Skin epidermis (tissue), 12 donors: Measurements from ENCODE around the gene TBXAS1.

Experiments used
- H3K27ac ChIP-seq, 21 experiments: fragments of 200-600 bp; sonication (generic) in 11 of 21; one replicate each; pipeline ENCODE4 v1.5.0; 2020; ENCODE audit warnings: mild to moderate bottlenecking in 3 of 21, inconsistent platforms in 2 of 21, moderate library complexity in 2 of 21
- H3K4me3 ChIP-seq, 7 experiments: fragments of 200-600 bp; sonication (generic) in 2 of 7; one replicate each; pipeline ENCODE4 v1.5.0; 2020; ENCODE audit warnings: inconsistent platforms in 2 of 7, mild to moderate bottlenecking in 2 of 7, moderate library complexity in 1 of 7

The TBXAS1 gene

GRCh38 chr7:139829025-139829774, at the start of gene TBXAS1:
Gene TBXAS1, plus strand, starts transcription at chr7:139829264. Its CDS starts 127 bp downstream, at chr7:139829391.
- peak within 1 kb of the TSS in 5 of 7 experiments; percentile 6 to 18 (median 17) for H3K4me3 ChIP-seq
- peak within 1 kb of the TSS in 12 of 21 experiments; percentile 28 to 76 (median 62) for H3K27ac ChIP-seq

DNA sequence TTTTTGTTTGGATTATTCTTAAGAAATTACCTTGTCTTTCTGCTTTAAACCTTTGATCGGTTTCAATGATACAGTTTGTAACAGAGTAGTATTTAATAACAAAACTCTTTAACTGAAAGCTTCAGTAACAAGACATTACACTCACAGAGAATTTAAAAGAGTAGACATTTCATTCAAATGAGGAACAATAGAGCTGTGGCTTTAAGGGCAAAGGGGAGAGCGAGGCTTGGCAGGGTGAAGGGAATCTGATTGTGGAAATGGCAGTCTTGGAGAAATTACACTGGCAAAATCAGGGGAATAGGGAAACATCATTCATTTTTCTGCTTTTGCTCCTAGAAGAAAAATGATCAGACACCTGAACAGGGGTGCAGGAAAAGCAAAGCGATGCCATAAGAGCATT, 46.1 kb upstream of the TBXAS1 start:
- Histone ChIP-seq H3K27ac (no peak overlapping the region), H3K4me3 (no peak overlapping the region)

DNA sequence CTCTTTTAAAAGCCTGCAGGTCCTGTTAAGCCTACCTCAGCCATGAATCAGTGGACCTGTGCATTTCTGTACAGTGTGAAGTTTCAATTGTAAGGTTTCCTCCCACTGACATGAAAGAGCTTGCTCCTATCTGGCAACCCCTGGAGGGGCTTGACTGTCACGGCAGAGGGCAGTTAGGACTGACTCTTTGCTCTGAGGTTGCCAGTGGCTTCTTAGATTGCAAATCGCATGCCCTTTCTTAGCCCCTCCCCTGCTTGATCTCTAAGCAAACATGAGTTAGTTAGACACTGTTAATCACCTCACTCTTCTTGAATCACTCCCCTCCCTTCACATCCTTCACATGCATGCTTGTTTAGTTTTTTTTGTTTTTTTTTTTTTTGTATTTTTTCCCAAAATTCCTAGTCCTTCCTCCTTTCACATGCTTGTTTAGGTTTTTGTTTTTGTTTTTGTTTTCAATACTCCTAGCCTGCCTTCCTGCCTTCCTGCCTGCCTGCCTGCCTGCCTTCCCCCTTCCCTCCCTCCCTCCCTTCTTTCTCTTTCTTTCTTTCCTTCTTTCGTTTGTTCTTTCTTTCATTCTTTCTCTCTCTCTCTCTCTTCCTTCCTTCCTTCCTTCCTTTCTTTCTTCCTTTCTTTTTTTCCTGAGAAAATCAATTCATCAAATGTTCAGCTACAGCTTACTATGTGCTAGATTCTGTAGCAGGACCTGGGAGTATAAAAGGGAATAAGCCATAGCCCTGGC, 45.2 kb upstream of the TBXAS1 start:
- peak overlapping the region in 1 of 21 experiments; percentile 20 for H3K27ac ChIP-seq
- H3K4me3 ChIP-seq, result no peak overlapping the region

DNA sequence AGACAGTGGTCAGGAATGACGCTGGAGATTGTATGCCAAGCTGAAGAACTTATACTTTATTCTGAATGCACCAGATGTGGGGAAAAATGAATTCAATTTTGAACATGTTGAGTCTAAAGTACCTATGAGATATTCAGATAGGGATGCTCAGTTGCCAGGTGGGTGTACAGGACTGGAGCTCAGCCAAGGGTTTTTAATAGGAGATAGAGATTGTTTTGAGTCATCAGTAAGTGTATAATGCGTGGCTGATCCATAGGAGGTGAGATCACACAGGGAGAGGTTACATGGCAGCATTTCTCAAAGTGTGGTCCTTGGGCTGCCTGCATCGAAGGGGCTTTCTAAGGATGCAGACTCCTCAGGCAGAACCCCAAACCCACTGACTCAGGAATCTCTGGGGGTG, 44.4 kb upstream of the TBXAS1 start:
- Histone ChIP-seq H3K27ac (no peak overlapping the region), H3K4me3 (no peak overlapping the region)

DNA sequence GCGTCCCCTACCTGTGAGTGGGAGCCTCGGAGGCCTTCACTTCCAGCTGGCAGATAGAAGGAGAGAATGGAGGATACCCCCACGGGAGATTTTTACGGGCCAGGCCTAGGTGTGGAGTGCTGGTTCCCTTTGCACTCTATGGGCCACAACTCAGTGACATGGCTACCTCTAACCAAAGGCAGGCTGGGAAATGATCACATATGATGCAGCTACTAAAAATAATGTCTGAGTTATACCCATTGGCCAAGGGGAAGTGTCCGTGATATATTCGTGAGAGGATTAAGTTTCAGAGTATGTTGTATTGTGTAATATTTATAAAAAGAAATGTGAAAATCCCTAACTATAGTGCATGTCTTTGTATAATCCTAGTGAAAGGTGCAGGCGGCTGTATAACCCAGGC, 37.7 kb upstream of the TBXAS1 start:
- Histone ChIP-seq H3K4me3 (no peak overlapping the region), H3K27ac (no peak overlapping the region)

DNA sequence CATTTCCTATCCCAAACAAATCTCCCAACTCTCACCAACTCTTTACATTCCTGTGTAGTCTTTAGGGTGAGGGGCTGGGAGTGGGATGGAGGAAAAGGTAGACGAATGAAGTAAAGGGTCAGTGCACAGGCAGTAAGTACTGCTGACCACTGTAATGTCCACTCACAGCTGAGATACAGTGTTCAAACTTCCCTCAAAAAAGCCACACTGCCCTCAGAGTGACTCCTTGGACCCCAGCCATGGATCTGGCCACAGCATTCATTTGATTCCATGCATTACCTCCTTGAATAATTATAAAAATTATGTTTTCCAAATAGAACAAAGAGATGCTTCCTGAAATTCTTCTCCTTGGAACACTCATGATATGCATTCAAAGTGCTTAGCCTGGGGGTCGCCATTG, 31.5 kb upstream of the TBXAS1 start:
- H3K4me3 ChIP-seq, result no peak overlapping the region
- H3K27ac ChIP-seq, result no peak overlapping the region

- no peak overlapping the region for H3K4me3 ChIP-seq
- H3K27ac ChIP-seq, result no peak overlapping the region
Measured at GRCh38 chr7:139798221-139798620, 30.8 kb upstream of the TBXAS1 start.

GRCh38 chr7:139798892-139799291, 30.2 kb upstream of the TBXAS1 start:
- H3K27ac ChIP-seq, result no peak overlapping the region
- no peak overlapping the region for H3K4me3 ChIP-seq

GRCh38 chr7:139799586-139799985, 29.5 kb upstream of the TBXAS1 start:
- no peak overlapping the region for H3K4me3 ChIP-seq
- no peak overlapping the region for H3K27ac ChIP-seq

DNA sequence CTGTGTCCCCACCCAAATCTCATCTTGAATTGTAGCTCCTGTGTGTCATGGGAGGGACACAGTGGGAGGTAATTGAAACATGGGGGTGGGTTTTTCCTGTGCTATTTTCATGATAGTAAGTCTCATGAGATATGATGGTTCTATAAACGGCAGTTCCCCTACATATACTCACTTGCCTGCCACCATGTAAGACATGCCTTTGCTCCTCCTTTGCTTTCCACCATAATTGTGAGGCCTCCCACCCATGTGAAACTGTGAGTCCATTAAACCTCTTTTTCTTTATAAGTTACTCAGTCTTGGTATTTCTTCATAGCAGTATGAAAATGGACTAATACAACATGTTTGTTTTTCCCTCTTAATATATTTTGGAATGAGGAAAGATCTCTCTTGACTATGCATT, 24.5 kb upstream of the TBXAS1 start:
- Histone ChIP-seq H3K27ac (no peak overlapping the region), H3K4me3 (no peak overlapping the region)

DNA sequence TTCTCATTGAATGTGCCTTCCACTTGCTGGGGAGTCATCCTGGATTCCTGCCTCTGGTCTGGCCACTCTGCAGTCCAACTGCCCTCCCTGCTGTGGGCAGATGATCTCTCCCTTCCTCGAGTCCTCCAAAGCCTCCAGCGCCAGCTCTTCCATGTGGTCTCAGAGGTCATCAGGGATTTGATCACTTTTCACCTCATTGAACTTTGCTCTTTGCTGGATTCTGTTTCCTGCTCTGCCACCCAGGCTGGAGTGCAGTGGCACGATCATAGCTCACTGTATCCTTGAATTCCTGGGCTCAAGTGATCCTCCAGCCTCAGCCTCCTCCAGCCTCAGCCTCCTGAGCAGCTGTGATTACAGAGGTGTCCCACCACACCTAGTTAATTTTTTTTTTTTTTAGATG, 22.1 kb upstream of the TBXAS1 start:
- H3K4me3 ChIP-seq, result no peak overlapping the region
- no peak overlapping the region for H3K27ac ChIP-seq

DNA sequence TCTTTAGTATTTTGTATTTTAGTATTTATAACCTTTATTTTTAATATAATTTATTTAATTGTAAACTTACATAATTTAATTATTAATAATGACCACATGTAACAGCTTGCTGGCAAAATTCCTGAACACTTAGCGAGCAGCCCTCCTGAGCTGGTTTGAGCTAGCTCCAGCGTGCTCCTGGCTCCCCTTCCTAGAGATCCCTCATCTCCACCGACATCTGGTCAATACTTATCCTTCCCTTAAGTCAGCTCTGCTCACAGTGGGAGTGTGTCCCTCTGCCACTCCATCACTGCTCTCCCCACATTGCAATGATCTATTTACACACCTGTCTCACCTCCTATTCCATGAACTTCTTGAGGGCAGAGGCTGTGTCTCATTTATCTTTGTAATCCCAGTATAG, 20.6 kb upstream of the TBXAS1 start:
- Histone ChIP-seq H3K4me3 (no peak overlapping the region), H3K27ac (no peak overlapping the region)

DNA sequence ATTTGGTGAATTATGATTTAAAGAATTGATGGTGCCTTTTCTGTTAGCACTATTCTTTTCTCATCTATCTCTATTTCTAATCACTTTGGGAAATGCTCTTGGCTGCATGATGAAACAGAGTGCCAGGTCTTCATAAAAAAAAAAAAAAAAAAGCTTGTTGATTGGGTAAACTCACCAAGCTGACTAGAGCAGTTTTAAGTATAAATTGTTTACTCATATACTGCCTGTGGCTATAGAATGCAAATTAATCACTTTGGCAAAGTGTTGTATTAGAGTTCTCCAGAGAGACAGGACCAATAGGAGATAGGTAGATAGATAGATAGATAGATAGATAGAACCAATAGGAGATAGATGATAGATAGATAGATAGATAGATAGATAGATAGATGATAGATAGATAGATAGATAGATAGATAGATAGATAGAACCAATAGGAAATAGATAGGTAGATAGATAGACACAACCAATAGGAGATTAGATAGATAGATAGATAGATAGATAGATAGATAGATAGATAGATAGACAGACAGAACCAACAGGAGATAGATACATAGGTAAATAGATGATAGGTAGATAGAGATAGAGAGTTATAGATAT, 20.1 kb upstream of the TBXAS1 start:
- Histone ChIP-seq H3K4me3 (no peak overlapping the region), H3K27ac (no peak overlapping the region)

DNA sequence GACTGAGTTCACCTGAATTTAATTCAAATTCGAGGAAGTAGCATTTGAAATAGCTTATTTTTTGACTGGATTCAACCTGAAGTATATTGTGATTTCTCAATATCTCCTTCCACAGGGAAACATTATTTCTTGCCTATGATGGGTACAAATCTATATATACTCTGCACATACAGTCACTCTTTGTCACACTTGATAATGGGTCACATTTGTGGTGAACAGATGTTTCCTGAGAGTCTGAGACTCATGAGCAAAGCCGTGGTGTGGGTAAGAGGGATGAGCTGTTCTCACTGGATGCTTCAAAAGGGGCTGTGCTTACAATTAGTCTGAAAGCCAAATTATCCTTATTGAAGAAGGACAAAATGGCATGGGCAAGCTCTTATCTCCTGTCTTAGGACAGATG, 18.0 kb upstream of the TBXAS1 start:
- no peak overlapping the region for H3K27ac ChIP-seq
- no peak overlapping the region for H3K4me3 ChIP-seq

GRCh38 chr7:139813151-139813550, 15.9 kb upstream of the TBXAS1 start:
- Histone ChIP-seq H3K4me3 (no peak overlapping the region), H3K27ac (no peak overlapping the region)

GRCh38 chr7:139813689-139814088, 15.4 kb upstream of the TBXAS1 start:
- H3K4me3 ChIP-seq, result no peak overlapping the region
- no peak overlapping the region for H3K27ac ChIP-seq

- Histone ChIP-seq H3K27ac (no peak overlapping the region), H3K4me3 (no peak overlapping the region)
Measured at GRCh38 chr7:139817249-139817648, 11.8 kb upstream of the TBXAS1 start.

GRCh38 chr7:139820089-139820488, 9.0 kb upstream of the TBXAS1 start:
- no peak overlapping the region for H3K4me3 ChIP-seq
- H3K27ac ChIP-seq, result peak overlapping the region in 1 of 21 experiments; percentile 4

DNA sequence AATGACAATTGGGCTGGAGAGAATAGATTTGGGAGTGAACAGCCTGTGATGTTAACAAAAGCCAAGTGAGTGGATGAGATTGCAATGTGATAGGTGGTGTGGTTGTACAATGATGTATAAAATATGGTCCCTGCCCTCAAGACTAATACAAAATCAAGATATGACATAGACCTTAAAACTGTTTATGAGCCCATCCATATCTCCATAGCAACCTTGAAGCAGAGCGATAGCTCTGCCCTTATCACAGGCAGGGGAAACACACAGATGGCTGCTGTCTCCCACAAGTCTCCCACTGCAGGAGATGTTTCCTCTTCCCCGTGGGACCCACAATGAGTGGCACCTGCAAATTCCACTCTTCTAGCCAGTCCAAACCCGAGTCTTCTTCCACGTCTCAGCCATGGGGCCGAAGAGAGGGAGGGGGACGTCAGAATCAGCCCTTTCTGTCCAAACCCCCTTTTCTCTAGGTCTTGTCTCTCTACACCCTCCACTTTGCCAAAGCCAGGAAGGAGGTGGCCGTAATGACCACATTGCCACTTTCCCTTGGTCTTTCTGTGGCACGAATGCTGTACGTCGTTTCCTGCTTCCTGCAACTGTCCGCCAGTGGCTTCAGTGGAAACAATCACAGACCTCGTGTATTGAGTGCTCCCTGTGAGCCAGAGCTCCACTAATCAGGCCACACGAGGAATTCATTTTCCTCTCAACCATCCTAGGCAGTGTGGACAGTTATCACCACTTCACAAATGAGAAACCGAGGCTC, 7.5 kb upstream of the TBXAS1 start:
- H3K27ac ChIP-seq, result no peak overlapping the region
- no peak overlapping the region for H3K4me3 ChIP-seq

GRCh38 chr7:139822855-139823254, 6.2 kb upstream of the TBXAS1 start:
- Histone ChIP-seq H3K27ac (no peak overlapping the region), H3K4me3 (no peak overlapping the region)
